B cell (primary cell): Measurements from ENCODE around the gene TFF3.

Experiments used
- EZH2 ChIP-seq: IDR thresholded peaks from 2 replicates; pipeline ENCODE4 v1.6.1; 2012; ENCODE audit warnings: borderline replicate concordance, low read depth, mild to moderate bottlenecking, moderate library complexity, low read length; ENCODE audit not compliant: insufficient read depth, poor library complexity, severe bottlenecking
- TF ChIP-seq, protein P1 (sequence below): fragments of 200-600 bp; IDR thresholded peaks from one replicate; pipeline ENCODE4 v1.8.0; 2022; ENCODE audit warnings: antibody characterized with exemption, mild to moderate bottlenecking

DNA sequence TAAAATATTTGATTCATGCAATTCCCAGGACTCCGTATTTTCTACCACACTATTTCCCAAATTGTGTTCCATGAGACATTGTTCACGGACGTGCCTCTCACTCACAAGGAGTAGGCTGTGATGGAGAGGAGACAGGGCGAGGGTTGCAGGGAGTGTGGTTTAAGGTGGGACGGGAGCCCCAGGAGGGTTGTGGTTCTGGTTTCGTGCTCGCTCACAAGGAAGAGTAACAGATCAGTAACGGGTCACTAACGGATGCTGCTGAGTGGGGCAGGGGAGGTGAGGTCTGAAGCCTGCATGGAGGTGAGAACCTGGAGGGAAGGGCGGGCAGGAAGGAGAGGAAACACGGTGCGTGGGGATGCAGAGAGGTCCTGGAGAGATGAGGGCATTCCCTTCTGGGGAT, 28.8 kb downstream of the TFF3 start:
- TF ChIP-seq EZH2, result no peak
- TF ChIP-seq, protein P1, sequence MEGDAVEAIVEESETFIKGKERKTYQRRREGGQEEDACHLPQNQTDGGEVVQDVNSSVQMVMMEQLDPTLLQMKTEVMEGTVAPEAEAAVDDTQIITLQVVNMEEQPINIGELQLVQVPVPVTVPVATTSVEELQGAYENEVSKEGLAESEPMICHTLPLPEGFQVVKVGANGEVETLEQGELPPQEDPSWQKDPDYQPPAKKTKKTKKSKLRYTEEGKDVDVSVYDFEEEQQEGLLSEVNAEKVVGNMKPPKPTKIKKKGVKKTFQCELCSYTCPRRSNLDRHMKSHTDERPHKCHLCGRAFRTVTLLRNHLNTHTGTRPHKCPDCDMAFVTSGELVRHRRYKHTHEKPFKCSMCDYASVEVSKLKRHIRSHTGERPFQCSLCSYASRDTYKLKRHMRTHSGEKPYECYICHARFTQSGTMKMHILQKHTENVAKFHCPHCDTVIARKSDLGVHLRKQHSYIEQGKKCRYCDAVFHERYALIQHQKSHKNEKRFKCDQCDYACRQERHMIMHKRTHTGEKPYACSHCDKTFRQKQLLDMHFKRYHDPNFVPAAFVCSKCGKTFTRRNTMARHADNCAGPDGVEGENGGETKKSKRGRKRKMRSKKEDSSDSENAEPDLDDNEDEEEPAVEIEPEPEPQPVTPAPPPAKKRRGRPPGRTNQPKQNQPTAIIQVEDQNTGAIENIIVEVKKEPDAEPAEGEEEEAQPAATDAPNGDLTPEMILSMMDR, result no peak
